ENCODE data around the gene ESR1.

DNA sequence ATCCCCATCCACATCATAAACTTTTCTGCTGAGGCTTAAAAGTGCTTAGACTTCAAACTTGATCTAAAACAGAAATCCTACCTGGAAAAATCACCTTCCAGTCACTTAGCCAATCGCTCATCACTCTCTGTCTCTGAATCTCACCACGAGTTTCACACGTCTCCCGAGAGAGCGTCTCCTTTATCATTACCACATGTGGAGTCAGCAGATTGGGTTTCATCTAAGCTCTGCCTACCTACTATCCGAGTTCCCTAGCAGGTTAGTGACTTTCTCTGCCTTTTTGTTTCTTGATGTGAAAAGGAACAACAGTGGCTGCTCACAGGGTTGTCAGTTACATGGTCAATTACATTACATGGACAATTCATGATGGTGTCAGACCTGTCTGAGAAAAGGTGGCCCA lies 286.2 kb downstream of the ESR1 start:
- TF ChIP-seq RCOR1 (IDR thresholded peaks at IDR 0.05; ENCODE audit: low read length) (no peak), EP300 (IDR thresholded peaks at IDR 0.05; ENCODE audit: borderline replicate concordance in 1 of 2, low read depth in 1 of 2, low read length in 1 of 2) (no peak), NRF1 (IDR thresholded peaks at IDR 0.05; ENCODE audit: low read depth, low read length) (no peak)
- TF ChIP-seq, protein P1, sequence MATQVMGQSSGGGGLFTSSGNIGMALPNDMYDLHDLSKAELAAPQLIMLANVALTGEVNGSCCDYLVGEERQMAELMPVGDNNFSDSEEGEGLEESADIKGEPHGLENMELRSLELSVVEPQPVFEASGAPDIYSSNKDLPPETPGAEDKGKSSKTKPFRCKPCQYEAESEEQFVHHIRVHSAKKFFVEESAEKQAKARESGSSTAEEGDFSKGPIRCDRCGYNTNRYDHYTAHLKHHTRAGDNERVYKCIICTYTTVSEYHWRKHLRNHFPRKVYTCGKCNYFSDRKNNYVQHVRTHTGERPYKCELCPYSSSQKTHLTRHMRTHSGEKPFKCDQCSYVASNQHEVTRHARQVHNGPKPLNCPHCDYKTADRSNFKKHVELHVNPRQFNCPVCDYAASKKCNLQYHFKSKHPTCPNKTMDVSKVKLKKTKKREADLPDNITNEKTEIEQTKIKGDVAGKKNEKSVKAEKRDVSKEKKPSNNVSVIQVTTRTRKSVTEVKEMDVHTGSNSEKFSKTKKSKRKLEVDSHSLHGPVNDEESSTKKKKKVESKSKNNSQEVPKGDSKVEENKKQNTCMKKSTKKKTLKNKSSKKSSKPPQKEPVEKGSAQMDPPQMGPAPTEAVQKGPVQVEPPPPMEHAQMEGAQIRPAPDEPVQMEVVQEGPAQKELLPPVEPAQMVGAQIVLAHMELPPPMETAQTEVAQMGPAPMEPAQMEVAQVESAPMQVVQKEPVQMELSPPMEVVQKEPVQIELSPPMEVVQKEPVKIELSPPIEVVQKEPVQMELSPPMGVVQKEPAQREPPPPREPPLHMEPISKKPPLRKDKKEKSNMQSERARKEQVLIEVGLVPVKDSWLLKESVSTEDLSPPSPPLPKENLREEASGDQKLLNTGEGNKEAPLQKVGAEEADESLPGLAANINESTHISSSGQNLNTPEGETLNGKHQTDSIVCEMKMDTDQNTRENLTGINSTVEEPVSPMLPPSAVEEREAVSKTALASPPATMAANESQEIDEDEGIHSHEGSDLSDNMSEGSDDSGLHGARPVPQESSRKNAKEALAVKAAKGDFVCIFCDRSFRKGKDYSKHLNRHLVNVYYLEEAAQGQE (IDR thresholded peaks at IDR 0.05; ENCODE audit: low read depth, low read length): no peak

Data from SK-N-SH (cell line).